HepG2 (cell line): Measurements from ENCODE around the gene STKLD1. TPM values are rescaled to one million over a fixed set of nuclear protein-coding genes. Genes with fewer than 3 reads are reported as not detected.

Experiments
- ATRX ChIP-seq: sonication (generic); formaldehyde crosslinking; IDR thresholded peaks from 2 replicates; pipeline ENCODE4 v1.4.0; 2020; ENCODE audit warnings: missing genetic modification reagents, borderline replicate concordance
- CHD2 ChIP-seq: IDR thresholded peaks from 2 replicates; pipeline ENCODE4 v1.6.1; 2011; ENCODE audit warnings: low read depth, low read length, improper control_type of control experiment
- CREB1 ChIP-seq, 2 experiments: fragments of 450-650 bp in 1 of 2; IDR thresholded peaks; 2 replicates each; pipeline ENCODE4 v1.6.1; 2016 to 2017; ENCODE audit warnings: control low read depth in 1 of 2, mild to moderate bottlenecking in 1 of 2, missing compliant biosample characterization in 1 of 2, missing genetic modification characterization in 1 of 2
- HCFC1 ChIP-seq: fragments of 150-350 bp; IDR thresholded peaks from 2 replicates; pipeline ENCODE4 v1.6.1; 2014; ENCODE audit warnings: low read depth, low read length
- JUN ChIP-seq: sonication (generic); formaldehyde crosslinking; IDR thresholded peaks from 2 replicates; pipeline ENCODE4 v1.4.0; 2020; ENCODE audit warnings: mild to moderate bottlenecking, missing genetic modification reagents
- KDM1A ChIP-seq: IDR thresholded peaks from 2 replicates; pipeline ENCODE4 v1.6.1; 2016; ENCODE audit warnings: missing compliant biosample characterization
- MTF2 ChIP-seq: sonication (generic); formaldehyde crosslinking; IDR thresholded peaks from 2 replicates; pipeline ENCODE4 v1.5.0; 2020; ENCODE audit warnings: missing genetic modification reagents, borderline replicate concordance
- NFYB ChIP-seq: sonication (generic); formaldehyde crosslinking; IDR thresholded peaks from 2 replicates; pipeline ENCODE4 v1.4.0; 2020; ENCODE audit warnings: missing genetic modification reagents
- NKX3-1 ChIP-seq: sonication (generic); formaldehyde crosslinking; IDR thresholded peaks from 2 replicates; pipeline ENCODE4 v1.5.0; 2020; ENCODE audit warnings: missing genetic modification reagents
- NR2C2 ChIP-seq: sonication (generic); formaldehyde crosslinking; IDR thresholded peaks from 2 replicates; pipeline ENCODE4 v1.4.0; 2020; ENCODE audit warnings: missing genetic modification reagents, mild to moderate bottlenecking, moderate library complexity, borderline replicate concordance
- TBX3 ChIP-seq: fragments of 450-650 bp; IDR thresholded peaks from 2 replicates; pipeline ENCODE4 v1.6.1; 2017; ENCODE audit warnings: antibody characterized with exemption, mild to moderate bottlenecking, inconsistent platforms, borderline replicate concordance
- ZKSCAN5 ChIP-seq: sonication (generic); formaldehyde crosslinking; IDR thresholded peaks from 2 replicates; pipeline ENCODE4 v1.5.1; 2020; ENCODE audit warnings: mild to moderate bottlenecking, missing genetic modification reagents
- ZNF335 ChIP-seq: sonication (generic); formaldehyde crosslinking; IDR thresholded peaks from 2 replicates; pipeline ENCODE4 v1.4.0; 2020; ENCODE audit warnings: missing genetic modification reagents
- ZNF382 ChIP-seq: sonication (generic); formaldehyde crosslinking; IDR thresholded peaks from 2 replicates; pipeline ENCODE4 v1.5.0; 2020; ENCODE audit warnings: missing genetic modification reagents, mild to moderate bottlenecking, borderline replicate concordance
- ZNF547 ChIP-seq: sonication (generic); formaldehyde crosslinking; IDR thresholded peaks from 2 replicates; pipeline ENCODE4 v1.5.1; 2020; ENCODE audit warnings: mild to moderate bottlenecking, missing genetic modification reagents
- ZNF747 ChIP-seq: sonication (generic); formaldehyde crosslinking; IDR thresholded peaks from 2 replicates; pipeline ENCODE4 v1.8.1; 2023; ENCODE audit warnings: missing genetic modification reagents, mild to moderate bottlenecking, borderline replicate concordance
- ZNF775 ChIP-seq: sonication (generic); formaldehyde crosslinking; IDR thresholded peaks from 2 replicates; pipeline ENCODE4 v1.4.0; 2020; ENCODE audit warnings: missing genetic modification reagents, mild to moderate bottlenecking, moderate library complexity, borderline replicate concordance
- ZSCAN9 ChIP-seq: IDR thresholded peaks from 2 replicates; pipeline ENCODE4 v1.6.1; 2016; ENCODE audit warnings: borderline replicate concordance
- polyA plus RNA-seq, 8 experiments: library from polyadenylated mRNA; depleted of rRNA in 3 of 8; stranded (reverse) in 7 of 8; unstranded in 1 of 8; fragments of >200 nt; fragmentation: Illumina TruSeq in 4 of 8; extraction: Trizol in 4 of 8; gene quantifications; 2 replicates each; pipeline versions ENCODE4 v1.2.1 to v1.2.3, GENCODE V29; 2011 to 2016; ENCODE audit warnings: low read depth in 4 of 8, missing spikeins in 1 of 8, mixed read lengths in 1 of 8; ENCODE audit not compliant: insufficient read depth in 1 of 8
- total RNA-seq, 5 experiments: library from RNA; depleted of rRNA; stranded (reverse); fragments of >200 nt; fragmentation: Illumina TruSeq; extraction: Trizol; gene quantifications; 2 replicates each; pipeline ENCODE4 v1.2.3, GENCODE V29; 2016; ENCODE audit warnings: low read depth in 1 of 5
- TF ChIP-seq, protein P1 (sequence below): sonication (generic); formaldehyde crosslinking; IDR thresholded peaks from 2 replicates; pipeline ENCODE4 v1.8.1; 2023; ENCODE audit warnings: missing genetic modification reagents, mild to moderate bottlenecking, borderline replicate concordance
- TF ChIP-seq, protein P2 (sequence below): sonication (generic); formaldehyde crosslinking; conservative IDR thresholded peaks from 2 replicates; pipeline ENCODE4 v1.5.0; 2020; ENCODE audit warnings: missing genetic modification reagents
- TF ChIP-seq, protein P3 (sequence below): sonication (generic); formaldehyde crosslinking; IDR thresholded peaks from 2 replicates; pipeline ENCODE4 v1.8.1; 2023; ENCODE audit warnings: mild to moderate bottlenecking, inconsistent platforms, moderate library complexity, missing genetic modification reagents, borderline replicate concordance
- TF ChIP-seq, protein P4 (sequence below): sonication (generic); formaldehyde crosslinking; IDR thresholded peaks from 2 replicates; pipeline ENCODE4 v1.5.0; 2020; ENCODE audit warnings: missing genetic modification reagents
- TF ChIP-seq, protein P5 (sequence below): sonication (generic); formaldehyde crosslinking; IDR thresholded peaks from 2 replicates; pipeline ENCODE4 v1.9.0; 2021; ENCODE audit warnings: missing genetic modification reagents, mild to moderate bottlenecking, borderline replicate concordance

Gene STKLD1
- total and polyA plus RNA-seq, 2 of the 13 experiments (the other 11 are each of a cell fraction or from before 2014, with no cell fraction given), result 1.5 to 2.2 TPM

DNA sequence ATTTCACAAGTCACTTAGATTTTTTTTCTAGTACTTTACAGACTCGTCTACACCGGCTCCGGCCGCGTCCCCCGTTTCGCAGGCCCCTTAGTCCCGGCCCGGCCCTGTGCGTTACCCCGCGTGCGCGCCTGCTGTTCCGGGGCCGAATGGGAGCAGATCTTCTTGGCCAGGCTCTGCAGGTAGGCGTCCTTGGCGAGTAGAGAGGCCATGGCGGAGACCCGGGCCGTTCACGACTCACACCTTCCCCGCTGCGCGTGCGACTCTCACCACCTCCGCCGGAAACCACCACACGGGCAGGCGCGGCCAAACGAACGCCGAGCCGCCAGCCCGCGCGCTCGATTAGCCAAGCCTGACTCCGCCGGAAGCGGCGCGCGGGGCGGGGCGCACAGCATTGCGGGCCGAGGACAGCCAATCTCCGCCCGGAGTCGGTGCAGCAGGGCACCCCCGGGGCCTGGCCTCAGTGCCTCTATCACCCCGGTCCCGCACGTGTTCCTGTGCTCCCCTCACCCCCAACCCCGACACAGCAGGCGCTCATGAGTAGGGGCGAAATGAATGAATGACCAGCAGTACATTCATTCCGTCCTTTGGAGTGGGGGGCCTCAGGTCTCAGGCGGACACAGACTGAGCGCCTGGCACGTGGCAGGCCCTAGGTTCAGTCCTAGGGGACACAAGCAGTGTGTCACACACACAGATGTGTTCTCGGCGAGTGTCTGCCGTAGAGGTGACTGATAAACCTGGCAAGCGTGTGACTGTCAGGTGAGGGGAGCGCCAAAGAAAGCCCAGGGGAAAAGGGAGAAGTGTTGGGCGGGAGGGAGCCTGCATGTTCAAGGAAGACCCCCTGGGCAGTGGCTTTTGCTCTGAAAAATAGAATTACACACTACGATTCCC, 40.0 kb upstream of the STKLD1 start, which contains the start of gene SURF6 (continued):
- TF ChIP-seq, protein P1, sequence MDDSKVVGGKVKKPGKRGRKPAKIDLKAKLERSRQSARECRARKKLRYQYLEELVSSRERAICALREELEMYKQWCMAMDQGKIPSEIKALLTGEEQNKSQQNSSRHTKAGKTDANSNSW (CRISPR knock-in tag), result peak; percentile 76; the same call in 1 of the 2 replicates
- peak; percentile 50 for TF ChIP-seq CREB1 (IDR thresholded peaks at IDR 0.05)
- no peak for TF ChIP-seq CREB1 (CRISPR knock-in tag; IDR thresholded peaks at IDR 0.05)
- peak; percentile 89 for TF ChIP-seq NR2C2 (CRISPR knock-in tag)
- no peak for TF ChIP-seq ATRX (CRISPR knock-in tag)
- TF ChIP-seq NKX3-1 (CRISPR knock-in tag), result 0 out of 2 replicates have a peak, but pooled peaks have one; percentile 63
- no peak for TF ChIP-seq ZNF382 (CRISPR knock-in tag)
- TF ChIP-seq HCFC1, result peak; percentile 76
- no peak for TF ChIP-seq ZKSCAN5
- peak; percentile 63; the same call in 1 of the 2 replicates for TF ChIP-seq CHD2
- TF ChIP-seq, protein P2, sequence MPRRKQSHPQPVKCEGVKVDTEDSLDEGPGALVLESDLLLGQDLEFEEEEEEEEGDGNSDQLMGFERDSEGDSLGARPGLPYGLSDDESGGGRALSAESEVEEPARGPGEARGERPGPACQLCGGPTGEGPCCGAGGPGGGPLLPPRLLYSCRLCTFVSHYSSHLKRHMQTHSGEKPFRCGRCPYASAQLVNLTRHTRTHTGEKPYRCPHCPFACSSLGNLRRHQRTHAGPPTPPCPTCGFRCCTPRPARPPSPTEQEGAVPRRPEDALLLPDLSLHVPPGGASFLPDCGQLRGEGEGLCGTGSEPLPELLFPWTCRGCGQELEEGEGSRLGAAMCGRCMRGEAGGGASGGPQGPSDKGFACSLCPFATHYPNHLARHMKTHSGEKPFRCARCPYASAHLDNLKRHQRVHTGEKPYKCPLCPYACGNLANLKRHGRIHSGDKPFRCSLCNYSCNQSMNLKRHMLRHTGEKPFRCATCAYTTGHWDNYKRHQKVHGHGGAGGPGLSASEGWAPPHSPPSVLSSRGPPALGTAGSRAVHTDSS (CRISPR knock-in tag), result no peak
- TF ChIP-seq, protein P3, sequence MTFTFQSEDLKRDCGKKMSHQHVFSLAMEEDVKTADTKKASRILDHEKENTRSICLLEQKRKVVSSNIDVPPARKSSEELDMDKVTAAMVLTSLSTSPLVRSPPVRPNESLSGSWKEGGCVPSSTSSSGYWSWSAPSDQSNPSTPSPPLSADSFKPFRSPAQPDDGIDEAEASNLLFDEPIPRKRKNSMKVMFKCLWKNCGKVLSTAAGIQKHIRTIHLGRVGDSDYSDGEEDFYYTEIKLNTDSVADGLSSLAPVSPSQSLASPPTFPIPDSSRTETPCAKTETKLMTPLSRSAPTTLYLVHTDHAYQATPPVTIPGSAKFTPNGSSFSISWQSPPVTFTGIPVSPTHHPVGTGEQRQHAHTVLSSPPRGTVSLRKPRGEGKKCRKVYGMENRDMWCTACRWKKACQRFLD (CRISPR knock-in tag), result peak; percentile 54; the same call in 1 of the 2 replicates
- TF ChIP-seq ZNF747, result peak; percentile 97
- TF ChIP-seq NFYB (CRISPR knock-in tag), result peak; percentile 77
- TF ChIP-seq ZNF335 (CRISPR knock-in tag), result peak; percentile 82; the same call in 1 of the 2 replicates
- no peak for TF ChIP-seq ZNF775 (CRISPR knock-in tag)
- TF ChIP-seq, protein P4, sequence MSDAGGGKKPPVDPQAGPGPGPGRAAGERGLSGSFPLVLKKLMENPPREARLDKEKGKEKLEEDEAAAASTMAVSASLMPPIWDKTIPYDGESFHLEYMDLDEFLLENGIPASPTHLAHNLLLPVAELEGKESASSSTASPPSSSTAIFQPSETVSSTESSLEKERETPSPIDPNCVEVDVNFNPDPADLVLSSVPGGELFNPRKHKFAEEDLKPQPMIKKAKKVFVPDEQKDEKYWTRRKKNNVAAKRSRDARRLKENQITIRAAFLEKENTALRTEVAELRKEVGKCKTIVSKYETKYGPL (CRISPR knock-in tag), result peak; percentile 31; the same call in 1 of the 2 replicates
- TF ChIP-seq MTF2 (CRISPR knock-in tag), result no peak; the same call in none of the 2 replicates
- 0 out of 2 replicates have a peak, but pooled peaks have one; percentile 13 for TF ChIP-seq KDM1A (CRISPR knock-in tag)
- peak; percentile 82; the same call in 1 of the 2 replicates for TF ChIP-seq ZSCAN9 (CRISPR knock-in tag)
- TF ChIP-seq JUN, result no peak
- peak; percentile 80 for TF ChIP-seq ZNF547 (CRISPR knock-in tag)
- TF ChIP-seq, protein P5, sequence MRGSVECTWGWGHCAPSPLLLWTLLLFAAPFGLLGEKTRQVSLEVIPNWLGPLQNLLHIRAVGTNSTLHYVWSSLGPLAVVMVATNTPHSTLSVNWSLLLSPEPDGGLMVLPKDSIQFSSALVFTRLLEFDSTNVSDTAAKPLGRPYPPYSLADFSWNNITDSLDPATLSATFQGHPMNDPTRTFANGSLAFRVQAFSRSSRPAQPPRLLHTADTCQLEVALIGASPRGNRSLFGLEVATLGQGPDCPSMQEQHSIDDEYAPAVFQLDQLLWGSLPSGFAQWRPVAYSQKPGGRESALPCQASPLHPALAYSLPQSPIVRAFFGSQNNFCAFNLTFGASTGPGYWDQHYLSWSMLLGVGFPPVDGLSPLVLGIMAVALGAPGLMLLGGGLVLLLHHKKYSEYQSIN, result 0 out of 2 replicates have a peak, but pooled peaks have one; percentile 15
- peak; percentile 96 for TF ChIP-seq TBX3
